WI38 (cell line): ENCODE measurements around the gene SLC34A1.

ENCODE experiments used
- H3K4me3 ChIP-seq: 2 replicates; pipeline ENCODE4 v1.5.1; 2011; ENCODE audit warnings: low read depth, mild to moderate bottlenecking, control low read depth, low read length
- TF ChIP-seq, protein P1 (sequence below): IDR thresholded peaks from 2 replicates; pipeline ENCODE4 v1.5.1; 2012; ENCODE audit warnings: low read depth, mild to moderate bottlenecking, control low read depth, low read length

SLC34A1 gene

GRCh38 chr5:177350776-177351391 is 33.4 kb upstream of the SLC34A1 start:
- TF ChIP-seq, protein P1, sequence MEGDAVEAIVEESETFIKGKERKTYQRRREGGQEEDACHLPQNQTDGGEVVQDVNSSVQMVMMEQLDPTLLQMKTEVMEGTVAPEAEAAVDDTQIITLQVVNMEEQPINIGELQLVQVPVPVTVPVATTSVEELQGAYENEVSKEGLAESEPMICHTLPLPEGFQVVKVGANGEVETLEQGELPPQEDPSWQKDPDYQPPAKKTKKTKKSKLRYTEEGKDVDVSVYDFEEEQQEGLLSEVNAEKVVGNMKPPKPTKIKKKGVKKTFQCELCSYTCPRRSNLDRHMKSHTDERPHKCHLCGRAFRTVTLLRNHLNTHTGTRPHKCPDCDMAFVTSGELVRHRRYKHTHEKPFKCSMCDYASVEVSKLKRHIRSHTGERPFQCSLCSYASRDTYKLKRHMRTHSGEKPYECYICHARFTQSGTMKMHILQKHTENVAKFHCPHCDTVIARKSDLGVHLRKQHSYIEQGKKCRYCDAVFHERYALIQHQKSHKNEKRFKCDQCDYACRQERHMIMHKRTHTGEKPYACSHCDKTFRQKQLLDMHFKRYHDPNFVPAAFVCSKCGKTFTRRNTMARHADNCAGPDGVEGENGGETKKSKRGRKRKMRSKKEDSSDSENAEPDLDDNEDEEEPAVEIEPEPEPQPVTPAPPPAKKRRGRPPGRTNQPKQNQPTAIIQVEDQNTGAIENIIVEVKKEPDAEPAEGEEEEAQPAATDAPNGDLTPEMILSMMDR: no peak
- H3K4me3 ChIP-seq: peak overlapping the region; percentile 100

GRCh38 chr5:177351392-177352329 is 32.6 kb upstream of the SLC34A1 start, which contains the start of gene LMAN2:
Gene LMAN2 (minus strand): TSS chr5:177351668. CDS start chr5:177351647, 21 bp downstream.
- TF ChIP-seq, protein P1: no peak

GRCh38 chr5:177353093-177353492 is 31.1 kb upstream of the SLC34A1 start:
- H3K4me3 ChIP-seq: no peak overlapping the region
- TF ChIP-seq, protein P1: no peak

More at GRCh38 chr5:177351392-177352329, 32.6 kb upstream of the SLC34A1 start, which contains the start of gene LMAN2:
- peak within 1 kb of the TSS; percentile 100 for H3K4me3 ChIP-seq

DNA sequence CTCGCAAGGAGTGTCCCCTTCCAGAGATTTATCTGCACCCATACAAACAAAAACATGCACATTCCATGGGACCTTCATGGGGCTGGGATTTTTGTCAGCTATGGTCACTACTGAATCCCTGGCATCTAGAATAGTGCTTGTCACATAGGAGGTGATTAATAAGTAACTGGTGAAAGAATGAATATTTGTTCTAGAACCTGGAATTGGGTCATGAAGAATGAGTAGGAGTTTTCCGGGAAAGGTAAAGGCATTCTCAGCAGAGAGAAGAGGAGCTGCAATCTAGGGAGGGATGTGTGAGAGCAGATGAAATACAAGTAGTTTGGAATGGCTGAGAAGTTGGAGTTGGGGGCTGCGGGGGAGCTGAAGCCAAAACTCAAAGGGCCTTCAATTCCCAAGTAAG is 30.0 kb upstream of the SLC34A1 start:
- TF ChIP-seq, protein P1: no peak
- H3K4me3 ChIP-seq: no peak overlapping the region

- TF ChIP-seq, protein P1: no peak
- H3K4me3 ChIP-seq: no peak overlapping the region
Observed at GRCh38 chr5:177354711-177355110, 29.5 kb upstream of the SLC34A1 start.

DNA sequence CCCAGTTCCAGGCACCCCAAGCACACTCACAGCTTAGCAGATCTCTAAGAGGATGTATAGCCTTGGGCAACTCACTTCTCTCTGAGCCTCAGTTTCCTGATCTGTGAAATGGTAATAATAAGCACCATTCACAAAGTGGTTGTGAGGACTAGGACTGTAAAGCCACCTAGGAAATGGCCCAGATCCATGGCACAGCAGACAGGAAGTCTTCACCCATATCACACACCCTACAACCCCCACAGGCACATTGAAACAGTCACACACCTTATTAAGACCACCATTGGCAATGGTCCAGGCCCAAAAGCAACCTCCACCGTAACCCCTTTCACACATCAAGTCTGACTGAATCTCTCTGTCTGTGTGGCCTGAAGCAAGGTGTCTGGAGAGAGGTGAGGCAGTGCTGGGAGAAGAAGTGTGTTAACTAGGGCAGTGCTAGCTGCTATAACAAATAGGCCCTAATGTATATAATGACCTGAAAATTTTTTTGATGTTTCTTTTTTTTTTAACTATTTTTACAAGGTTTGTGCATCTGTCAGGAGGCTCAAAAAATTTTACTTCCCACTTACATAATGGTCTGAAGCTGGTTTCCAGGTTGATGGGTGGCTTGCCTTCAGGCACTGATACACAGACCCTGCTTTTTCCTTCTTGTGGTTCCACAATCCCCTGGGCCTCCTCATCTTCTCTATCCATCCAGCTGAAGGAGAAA is 28.9 kb upstream of the SLC34A1 start:
- TF ChIP-seq, protein P1: no peak
- H3K4me3 ChIP-seq: no peak overlapping the region
